Endodermal cell (in vitro differentiated cells): ENCODE results near the gene AGPS. TPM values are rescaled to one million over a fixed set of nuclear protein-coding genes. Genes with fewer than 3 reads are reported as not detected.
"Not testable (repeated sequence)": the region's sequence is repeated elsewhere in the genome, so short reads cannot be mapped to it uniquely, and the experiment has no call there.

Experiments
- DNase-seq: peaks from one replicate; pipeline ENCODE4 v3.0.0-alpha.2; 2017
- H3K27ac ChIP-seq: 2 replicates; pipeline ENCODE4 v1.5.1; 2013; ENCODE audit warnings: mild to moderate bottlenecking, low read depth, low read length, moderate library complexity
- H3K27me3 ChIP-seq: 2 replicates; pipeline ENCODE4 v1.6.1; 2013; ENCODE audit warnings: mild to moderate bottlenecking, low read length, moderate library complexity; ENCODE audit not compliant: insufficient read depth, control insufficient read depth, poor library complexity, severe bottlenecking
- H3K36me3 ChIP-seq: 2 replicates; pipeline ENCODE4 v1.7.0; 2013; ENCODE audit warnings: mild to moderate bottlenecking, low read length, moderate library complexity; ENCODE audit not compliant: control insufficient read depth, insufficient read depth
- H3K4me1 ChIP-seq: one replicate; pipeline ENCODE4 v1.7.0; 2013; ENCODE audit warnings: low read length; ENCODE audit not compliant: control insufficient read depth, insufficient read depth
- H3K4me3 ChIP-seq: 2 replicates; pipeline ENCODE4 v1.5.1; 2013; ENCODE audit warnings: mild to moderate bottlenecking, low read length, moderate library complexity
- H3K9ac ChIP-seq: 2 replicates; pipeline ENCODE4 v1.6.1; 2013; ENCODE audit warnings: mild to moderate bottlenecking, low read length, moderate library complexity; ENCODE audit not compliant: poor library complexity, severe bottlenecking; ENCODE audit errors: extremely low read depth
- H3K9me3 ChIP-seq: 2 replicates; pipeline ENCODE4 v1.6.1; 2013; ENCODE audit warnings: mild to moderate bottlenecking, low read length, moderate library complexity; ENCODE audit not compliant: control insufficient read depth
- H3K27ac Mint-ChIP-seq: 2 replicates; pipeline ENCODE4 v1.8.0; 2020; ENCODE audit warnings: mixed read lengths
- H3K27me3 Mint-ChIP-seq: 2 replicates; pipeline ENCODE4 v1.8.0; 2021; ENCODE audit warnings: mild to moderate bottlenecking, mixed read lengths; ENCODE audit not compliant: insufficient read depth
- H3K36me3 Mint-ChIP-seq: 2 replicates; pipeline ENCODE4 v1.8.0; 2020; ENCODE audit warnings: low read depth, mixed read lengths
- H3K4me1 Mint-ChIP-seq: 2 replicates; pipeline ENCODE4 v1.8.0; 2020; ENCODE audit warnings: mixed read lengths
- H3K4me3 Mint-ChIP-seq: 2 replicates; pipeline ENCODE4 v1.8.0; 2020; ENCODE audit warnings: mild to moderate bottlenecking, moderate library complexity, mixed read lengths
- H3K9me3 Mint-ChIP-seq: 2 replicates; pipeline ENCODE4 v1.8.0; 2020; ENCODE audit warnings: mild to moderate bottlenecking, mixed read lengths
- WGBS, 2 experiments: methylation state at CpG; one replicate each; pipeline versions ENCODE4 v1.1.5 to v1.1.7; 2013; ENCODE audit warnings: missing lambda C conversion rate in 2 of 2, mixed read lengths in 1 of 2; ENCODE audit not compliant: insufficient coverage in 1 of 2, insufficient read length in 1 of 2; 5-methylcytosine and 5-hydroxymethylcytosine counted together
- total RNA-seq, 2 donors: library from RNA; stranded (reverse); fragmentation: NEBNext Ultra II Directional in 1 of 2; extraction: Animal tissue kit (Norgen Biotek cat#: 25700) in 1 of 2; gene quantifications; 2 replicates in 1 of 2; 3 replicates in 1 of 2; pipeline ENCODE4 v1.2.1, GENCODE V29; 2021
- TF ChIP-seq, protein P1 (sequence below): fragments of 200-600 bp; sonication (generic); conservative IDR thresholded peaks from 2 replicates; pipeline ENCODE4 v1.5.0; 2021; ENCODE audit warnings: antibody characterized with exemption, mild to moderate bottlenecking

Gene AGPS
- total RNA-seq, 2 donors from 2014 or later: 76.8 to 86.1 TPM

DNA sequence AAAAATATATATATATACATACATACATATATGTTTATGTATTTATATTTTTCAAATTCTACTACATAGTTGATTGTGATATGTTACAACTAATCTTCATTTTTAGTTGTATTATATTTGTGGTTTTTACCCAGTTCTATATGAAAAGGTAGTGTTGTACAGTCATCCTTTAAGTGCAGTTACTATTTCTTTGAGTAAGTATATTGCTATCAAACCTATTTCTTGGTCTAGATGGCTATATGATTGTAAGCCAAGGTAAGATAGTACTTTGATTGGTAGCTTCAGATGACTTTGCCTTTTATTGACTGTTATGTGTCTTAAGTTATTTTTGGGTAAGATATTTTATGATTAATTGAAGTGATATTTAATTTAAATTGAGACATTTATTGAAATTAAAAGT is 89.6 kb downstream of the AGPS start:
- Mint-ChIP-seq H3K36me3 (peaks cover 35% of the 10 kb centered on the region), H3K4me1 (peaks cover 10% of the 10 kb centered on the region)

DNA sequence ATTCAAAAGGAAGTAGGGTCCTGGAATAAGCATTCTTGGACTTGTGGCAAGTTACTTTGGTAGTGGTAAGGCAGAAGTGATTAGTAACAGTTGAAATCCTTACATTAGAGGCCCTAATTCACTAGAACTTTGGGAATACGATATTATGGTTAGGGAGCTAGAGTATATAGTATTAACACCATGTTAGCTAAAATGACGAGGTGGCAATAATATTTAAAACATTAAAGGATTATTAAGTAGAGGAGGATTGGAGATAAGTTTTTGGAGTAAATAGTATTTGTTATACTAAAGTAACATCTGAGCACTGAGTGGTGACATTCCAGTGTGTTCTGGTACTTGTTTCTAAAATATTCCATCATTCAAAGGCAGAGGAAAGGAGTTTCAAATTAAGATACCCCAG is 91.0 kb downstream of the AGPS start:
- no peaks in the 10 kb centered on the region for H3K27me3 Mint-ChIP-seq
- H3K4me1 ChIP-seq: peaks cover 7% of the 10 kb centered on the region
- H3K4me3 Mint-ChIP-seq: no peak overlapping the region
- no peaks in the 10 kb centered on the region for H3K9me3 ChIP-seq
- no peak overlapping the region for H3K27ac Mint-ChIP-seq
- H3K9ac ChIP-seq: no peak overlapping the region
- 94 to 100% methylated on average over 2 of the region's 2 CpGs for WGBS, 2 experiments
- no peaks in the 10 kb centered on the region for H3K27me3 ChIP-seq
- peaks cover 5% of the 10 kb centered on the region for H3K4me1 Mint-ChIP-seq
- TF ChIP-seq, protein P1, sequence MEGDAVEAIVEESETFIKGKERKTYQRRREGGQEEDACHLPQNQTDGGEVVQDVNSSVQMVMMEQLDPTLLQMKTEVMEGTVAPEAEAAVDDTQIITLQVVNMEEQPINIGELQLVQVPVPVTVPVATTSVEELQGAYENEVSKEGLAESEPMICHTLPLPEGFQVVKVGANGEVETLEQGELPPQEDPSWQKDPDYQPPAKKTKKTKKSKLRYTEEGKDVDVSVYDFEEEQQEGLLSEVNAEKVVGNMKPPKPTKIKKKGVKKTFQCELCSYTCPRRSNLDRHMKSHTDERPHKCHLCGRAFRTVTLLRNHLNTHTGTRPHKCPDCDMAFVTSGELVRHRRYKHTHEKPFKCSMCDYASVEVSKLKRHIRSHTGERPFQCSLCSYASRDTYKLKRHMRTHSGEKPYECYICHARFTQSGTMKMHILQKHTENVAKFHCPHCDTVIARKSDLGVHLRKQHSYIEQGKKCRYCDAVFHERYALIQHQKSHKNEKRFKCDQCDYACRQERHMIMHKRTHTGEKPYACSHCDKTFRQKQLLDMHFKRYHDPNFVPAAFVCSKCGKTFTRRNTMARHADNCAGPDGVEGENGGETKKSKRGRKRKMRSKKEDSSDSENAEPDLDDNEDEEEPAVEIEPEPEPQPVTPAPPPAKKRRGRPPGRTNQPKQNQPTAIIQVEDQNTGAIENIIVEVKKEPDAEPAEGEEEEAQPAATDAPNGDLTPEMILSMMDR: no peak
- H3K4me3 ChIP-seq: no peak overlapping the region
- H3K36me3 Mint-ChIP-seq: peaks cover 31% of the 10 kb centered on the region
- DNase-seq: no peak
- H3K36me3 ChIP-seq: peaks cover 46% of the 10 kb centered on the region
- no peak overlapping the region for H3K27ac ChIP-seq
- peaks cover 5% of the 10 kb centered on the region for H3K9me3 Mint-ChIP-seq

More for the DNA sequence above, 89.6 kb downstream of the AGPS start:
- H3K27ac ChIP-seq: no peak overlapping the region
- H3K9ac ChIP-seq: no peak overlapping the region
- Mint-ChIP-seq H3K27ac (no peak overlapping the region), H3K9me3 (peaks cover 5% of the 10 kb centered on the region), H3K27me3 (no peaks in the 10 kb centered on the region), H3K4me3 (no peak overlapping the region)
- no peak overlapping the region for H3K4me3 ChIP-seq
- peaks cover 7% of the 10 kb centered on the region for H3K4me1 ChIP-seq
- H3K36me3 ChIP-seq: peaks cover 52% of the 10 kb centered on the region
- TF ChIP-seq, protein P1: no peak
- H3K9me3 ChIP-seq: no peaks in the 10 kb centered on the region
- no peaks in the 10 kb centered on the region for H3K27me3 ChIP-seq
- DNase-seq: no peak

DNA sequence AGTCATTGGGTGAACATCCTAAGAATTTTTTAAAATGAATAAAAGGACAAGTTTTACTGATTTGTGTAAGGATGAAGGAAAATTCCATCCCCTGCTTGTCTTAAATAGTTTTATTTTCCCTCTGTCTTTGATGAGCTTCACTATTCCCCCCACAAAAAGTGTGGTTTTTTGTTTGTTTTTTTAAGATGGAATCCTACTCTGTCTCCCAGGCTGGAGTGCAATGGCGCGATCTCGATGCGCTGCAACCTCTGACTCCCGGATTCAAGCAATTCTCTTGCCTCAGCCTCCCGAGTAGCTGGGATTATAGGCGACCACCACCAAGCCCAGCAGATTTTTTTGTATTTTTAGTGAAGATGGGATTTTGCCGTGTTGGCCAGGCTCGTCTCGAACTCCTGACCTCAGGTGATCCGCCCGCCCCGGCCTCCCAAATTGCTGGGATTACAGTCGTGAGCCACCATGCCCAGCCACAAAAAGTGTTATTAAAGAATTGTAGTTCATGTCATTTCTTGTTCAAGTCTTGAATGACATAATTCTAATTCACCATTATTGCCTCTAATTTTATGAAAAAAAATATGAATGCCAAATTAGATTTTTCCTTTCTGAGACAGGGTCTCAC is 91.7 kb downstream of the AGPS start:
- H3K4me3 ChIP-seq: no peak overlapping the region
- no peaks in the 10 kb centered on the region for H3K9me3 ChIP-seq
- DNase-seq: no peak
- no peak overlapping the region for H3K9ac ChIP-seq
- peaks cover 27% of the 10 kb centered on the region for H3K36me3 Mint-ChIP-seq
- TF ChIP-seq, protein P1: no peak
- peaks cover 46% of the 10 kb centered on the region for H3K36me3 ChIP-seq
- no peak overlapping the region for H3K4me3 Mint-ChIP-seq
- no peak overlapping the region for H3K27ac ChIP-seq
- no peaks in the 10 kb centered on the region for H3K4me1 Mint-ChIP-seq
- H3K9me3 Mint-ChIP-seq: peaks cover 5% of the 10 kb centered on the region
- WGBS, 2 experiments: 92 to 98% methylated on average over 12 to 14 of the region's 14 CpGs
- no peak overlapping the region for H3K27ac Mint-ChIP-seq
- no peaks in the 10 kb centered on the region for H3K27me3 Mint-ChIP-seq
- no peaks in the 10 kb centered on the region for H3K27me3 ChIP-seq
- H3K4me1 ChIP-seq: peaks cover under 1% of the 10 kb centered on the region

DNA sequence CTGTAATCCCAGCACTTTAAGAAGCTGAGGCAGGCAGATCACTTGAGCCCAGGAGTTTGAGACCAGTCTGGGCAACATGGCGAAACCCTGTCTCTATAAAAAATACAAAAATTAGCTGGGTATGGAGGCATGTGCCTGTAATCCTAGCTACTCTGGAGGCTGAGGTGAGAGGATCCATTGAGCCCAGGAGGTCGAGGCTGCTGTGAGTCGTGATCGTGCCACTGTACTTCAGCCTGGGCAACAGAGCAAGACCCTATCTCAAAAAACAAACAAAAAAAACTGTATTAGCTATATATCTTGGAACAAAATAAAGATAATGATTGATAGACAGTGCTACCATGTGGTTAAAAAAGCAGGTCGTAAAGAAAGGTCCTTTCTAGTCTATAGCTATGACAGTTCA is 93.1 kb downstream of the AGPS start:
- H3K27ac ChIP-seq, H3K27me3 ChIP-seq, H3K4me1 Mint-ChIP-seq, H3K9me3 ChIP-seq, H3K27ac Mint-ChIP-seq, DNase-seq, H3K4me1 ChIP-seq, H3K4me3 ChIP-seq, H3K9ac ChIP-seq, H3K4me3 Mint-ChIP-seq, H3K9me3 Mint-ChIP-seq, H3K27me3 Mint-ChIP-seq: not testable (repeated sequence)
- peaks cover 42% of the 10 kb centered on the region for H3K36me3 ChIP-seq
- H3K36me3 Mint-ChIP-seq: peaks cover 16% of the 10 kb centered on the region
- 95 to 100% methylated on average over 1 to 5 of the region's 5 CpGs for WGBS, 2 experiments
